ENCODE data around the gene MCM7. TPM values are rescaled to one million over a fixed set of nuclear protein-coding genes. Genes with fewer than 3 reads are reported as not detected.

Gene MCM7
- total and polyA plus RNA-seq, 2 donors: 44.6 to 62.5 TPM

DNA sequence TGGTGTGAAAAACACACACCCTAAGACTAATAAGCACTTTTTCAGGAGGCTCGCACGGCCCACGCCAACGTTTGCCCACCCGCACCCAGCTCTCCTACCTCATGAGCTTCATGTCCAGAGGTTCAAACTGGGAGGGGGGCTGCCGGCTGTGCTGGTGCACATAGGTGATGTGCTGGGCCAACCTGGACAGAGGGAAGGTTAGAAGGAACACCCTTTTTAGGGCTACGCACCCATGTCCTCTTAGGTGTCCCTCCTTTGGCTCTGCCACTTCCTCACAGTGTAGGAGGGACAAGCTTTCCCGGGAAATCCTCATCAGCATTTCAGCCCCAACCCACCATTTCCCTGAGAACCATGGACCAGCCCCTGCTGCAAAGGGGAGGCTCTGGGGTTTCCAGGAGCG is 5.9 kb downstream of the MCM7 start:
- Histone ChIP-seq H3K4me1 (ENCODE audit: insufficient read depth) (no peaks in the 10 kb centered on the region), H3K36me3 (ENCODE audit: insufficient read depth) (peaks cover 2% of the 10 kb centered on the region), H3K27ac (ENCODE audit: low read depth) (no peak overlapping the region), H3K4me3 (ENCODE audit: low read depth, low read length) (no peak overlapping the region)
- DNase-seq (ENCODE audit: extremely low spot score): no peak
- WGBS: 83% methylated on average over 9 of the region's 9 CpGs

DNA sequence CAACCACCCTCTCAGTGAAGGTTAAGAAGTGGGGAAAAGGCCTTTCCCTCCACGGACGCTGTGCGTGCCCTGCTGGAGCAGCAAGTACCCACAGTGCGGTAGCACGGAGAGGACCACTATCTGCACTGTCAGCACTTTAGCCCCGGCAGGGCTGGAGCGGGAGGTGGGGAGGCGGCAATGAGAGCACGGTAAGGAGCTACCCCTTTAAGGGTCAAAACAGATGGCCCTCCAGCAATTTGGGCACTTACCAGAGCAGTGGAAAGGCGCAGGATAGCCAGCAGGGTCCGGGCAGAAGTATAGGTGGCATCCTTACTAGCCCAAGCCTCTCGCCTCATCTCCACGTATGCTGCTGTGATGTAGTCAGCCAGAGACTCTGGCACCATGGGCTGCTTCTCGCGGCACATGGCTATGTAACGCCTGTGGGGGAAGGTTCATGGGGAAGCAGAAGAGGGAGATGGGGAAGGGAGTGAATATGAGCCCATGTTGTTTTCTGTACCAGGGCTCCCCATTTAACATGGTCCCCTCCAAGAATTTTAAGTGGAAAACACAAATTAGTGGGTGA is 7.2 kb downstream of the MCM7 start:
- whole genome bisulfite sequencing: 78% methylated on average over 16 of the region's 16 CpGs
- Histone ChIP-seq H3K27ac (ENCODE audit: low read depth) (no peak overlapping the region), H3K4me1 (ENCODE audit: insufficient read depth) (no peaks in the 10 kb centered on the region), H3K4me3 (ENCODE audit: low read depth, low read length) (no peak overlapping the region), H3K36me3 (ENCODE audit: insufficient read depth) (peaks cover 2% of the 10 kb centered on the region)
- no peak for DNase-seq (ENCODE audit: extremely low spot score)

DNA sequence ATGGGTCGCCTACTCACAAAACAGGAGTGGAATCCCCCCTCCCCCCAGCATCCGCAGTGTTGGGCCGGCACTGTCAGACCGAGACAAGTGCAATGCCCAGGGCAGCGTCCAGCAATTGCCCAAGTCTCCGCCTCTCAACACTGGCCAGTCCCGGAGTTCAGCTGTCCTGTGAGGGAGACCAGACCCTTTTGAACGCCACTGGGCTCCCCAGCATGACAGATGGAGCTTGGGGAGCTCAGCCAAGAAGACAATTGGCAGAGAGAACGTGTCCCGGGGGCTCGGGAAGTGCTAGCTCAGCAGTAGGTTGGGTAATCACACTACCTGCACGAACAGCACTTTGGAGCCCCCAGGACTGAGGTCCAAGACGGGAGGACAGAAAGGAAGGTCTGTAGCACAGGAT is 7.7 kb downstream of the MCM7 start:
- Histone ChIP-seq H3K36me3 (ENCODE audit: insufficient read depth) (peaks cover 2% of the 10 kb centered on the region), H3K27ac (ENCODE audit: low read depth) (no peak overlapping the region), H3K4me3 (ENCODE audit: low read depth, low read length) (no peak overlapping the region), H3K4me1 (ENCODE audit: insufficient read depth) (no peaks in the 10 kb centered on the region)
- 39% methylated on average over 13 of the region's 13 CpGs for WGBS
- no peak for DNase-seq (ENCODE audit: extremely low spot score)

DNA sequence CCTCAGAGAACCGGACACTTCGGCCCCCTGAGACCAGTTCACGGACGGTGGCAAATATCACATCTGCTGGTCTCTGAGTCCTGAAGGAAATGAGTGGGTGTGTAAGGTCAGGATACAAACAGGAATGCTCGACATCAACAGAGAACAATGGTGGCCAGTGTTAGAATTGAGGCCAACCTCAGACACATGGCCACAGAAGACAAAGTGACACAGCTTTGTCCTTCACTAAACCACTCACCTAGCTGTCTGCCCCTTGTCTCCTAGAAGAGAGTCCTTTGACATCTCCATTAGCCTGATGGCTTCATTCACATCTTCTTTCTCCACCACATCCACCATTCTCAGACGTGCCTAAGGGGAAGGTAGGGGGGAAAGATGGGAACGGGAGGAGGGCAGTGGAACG is 8.1 kb downstream of the MCM7 start:
- DNase-seq (ENCODE audit: extremely low spot score): no peak
- no peak overlapping the region for H3K27ac ChIP-seq (ENCODE audit: low read depth)
- no peaks in the 10 kb centered on the region for H3K4me1 ChIP-seq (ENCODE audit: insufficient read depth)
- 49% methylated on average over 8 of the region's 8 CpGs for WGBS
- H3K36me3 ChIP-seq (ENCODE audit: insufficient read depth): peaks cover 2% of the 10 kb centered on the region
- H3K4me3 ChIP-seq (ENCODE audit: low read depth, low read length): no peak overlapping the region

DNA sequence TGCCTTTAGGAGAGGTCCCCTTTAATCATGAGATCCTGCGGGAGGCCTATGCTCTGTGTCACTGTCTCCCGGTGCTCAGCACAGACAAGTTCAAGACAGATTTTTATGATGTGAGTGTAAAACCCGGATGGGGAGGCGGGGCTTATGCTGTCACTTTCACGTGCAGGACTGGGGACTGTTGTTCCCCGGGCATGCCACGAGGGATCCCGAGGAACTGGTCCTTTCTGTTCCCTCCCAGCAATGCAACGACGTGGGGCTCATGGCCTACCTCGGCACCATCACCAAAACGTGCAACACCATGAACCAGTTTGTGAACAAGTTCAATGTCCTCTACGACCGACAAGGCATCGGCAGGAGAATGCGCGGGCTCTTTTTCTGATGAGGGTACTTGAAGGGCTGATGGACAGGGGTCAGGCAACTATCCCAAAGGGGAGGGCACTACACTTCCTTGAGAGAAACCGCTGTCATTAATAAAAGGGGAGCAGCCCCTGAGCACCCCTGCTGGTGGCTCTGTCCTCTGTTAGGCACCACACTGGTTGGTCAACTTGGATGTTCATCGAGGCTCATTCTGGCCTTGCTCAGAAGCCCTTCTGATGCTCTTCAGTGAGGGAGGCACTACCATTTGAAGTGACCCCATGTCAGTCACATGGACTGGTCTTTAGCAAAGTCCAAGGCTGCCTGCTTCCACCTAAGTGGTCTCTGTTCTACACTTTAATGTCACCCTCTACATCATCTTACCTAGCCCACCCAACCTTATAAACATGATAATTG is 9.6 kb downstream of the MCM7 start:
- H3K4me1 ChIP-seq (ENCODE audit: insufficient read depth): no peaks in the 10 kb centered on the region
- WGBS: 50% methylated on average over 19 of the region's 19 CpGs
- H3K27ac ChIP-seq (ENCODE audit: low read depth): no peak overlapping the region
- no peak overlapping the region for H3K4me3 ChIP-seq (ENCODE audit: low read depth, low read length)
- H3K36me3 ChIP-seq (ENCODE audit: insufficient read depth): peaks cover 2% of the 10 kb centered on the region
- DNase-seq (ENCODE audit: extremely low spot score): no peak

DNA sequence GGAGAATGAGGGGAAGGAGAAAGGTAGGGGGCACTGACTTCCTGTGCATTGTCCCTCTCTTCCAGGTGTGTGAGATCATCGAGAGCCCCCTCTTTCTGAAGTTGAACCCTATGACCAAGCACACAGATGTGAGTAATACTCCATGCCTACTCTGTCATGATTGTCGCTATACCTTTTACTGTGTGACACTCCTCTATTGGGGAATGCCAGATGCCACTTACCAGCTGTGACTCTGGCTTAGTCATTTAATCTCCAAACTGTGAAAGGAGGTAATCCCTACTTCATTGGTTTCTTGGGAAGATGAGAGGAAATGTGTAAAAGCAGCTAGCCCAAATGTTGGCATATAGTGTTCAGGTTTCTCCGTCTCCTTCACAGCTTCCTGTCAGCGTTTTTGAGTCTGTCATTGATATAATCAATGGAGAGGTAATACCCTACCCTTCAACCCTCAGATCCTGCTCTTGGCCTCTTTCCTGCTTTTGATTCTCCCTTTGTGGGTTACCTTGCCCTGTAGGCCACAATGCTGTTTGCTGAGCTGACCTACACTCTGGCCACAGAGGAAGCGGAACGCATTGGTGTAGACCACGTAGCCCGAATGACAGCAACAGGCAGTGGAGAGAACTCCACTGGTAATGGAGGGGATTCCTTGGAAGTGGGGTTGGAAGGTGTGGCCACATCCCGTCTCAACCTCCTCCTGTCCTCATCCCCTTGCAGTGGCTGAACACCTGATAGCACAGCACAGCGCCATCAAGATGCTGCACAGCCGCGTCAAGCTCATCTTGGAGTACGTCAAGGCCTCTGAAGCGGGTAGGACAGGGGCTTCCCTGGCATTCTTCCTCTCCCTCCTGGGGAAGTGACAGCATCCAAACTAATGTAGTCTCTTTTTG is 10.4 kb downstream of the MCM7 start:
- H3K4me1 ChIP-seq (ENCODE audit: insufficient read depth): no peaks in the 10 kb centered on the region
- H3K27ac ChIP-seq (ENCODE audit: low read depth): no peak overlapping the region
- 84% methylated on average over 14 of the region's 14 CpGs for WGBS
- H3K4me3 ChIP-seq (ENCODE audit: low read depth, low read length): no peak overlapping the region
- no peaks in the 10 kb centered on the region for H3K36me3 ChIP-seq (ENCODE audit: insufficient read depth)
- DNase-seq (ENCODE audit: extremely low spot score): no peak

- DNase-seq (ENCODE audit: extremely low spot score): no peak
- H3K4me3 ChIP-seq (ENCODE audit: low read depth, low read length): peak overlapping the region; percentile 64
- H3K36me3 ChIP-seq (ENCODE audit: insufficient read depth): no peaks in the 10 kb centered on the region
- WGBS: 23% methylated on average over 7 of the region's 7 CpGs
- H3K27ac ChIP-seq (ENCODE audit: low read depth): no peak overlapping the region
- no peaks in the 10 kb centered on the region for H3K4me1 ChIP-seq (ENCODE audit: insufficient read depth)
Measured at GRCh38 chr7:100089458-100090196, 11.6 kb downstream of the MCM7 start.

GRCh38 chr7:100088621-100089457 is 12.4 kb downstream of the MCM7 start, which contains the start of gene COPS6:
Gene COPS6, plus strand, starts transcription at chr7:100088969. Its CDS starts 22 bp downstream, at chr7:100088991.
- H3K27ac ChIP-seq (ENCODE audit: low read depth): peak within 1 kb of the TSS; percentile 79
- peak within 1 kb of the TSS; percentile 64 for H3K4me3 ChIP-seq (ENCODE audit: low read depth, low read length)
- no peak for DNase-seq (ENCODE audit: extremely low spot score)
- no peaks in the 10 kb centered on the region for H3K36me3 ChIP-seq (ENCODE audit: insufficient read depth)
- H3K4me1 ChIP-seq (ENCODE audit: insufficient read depth): no peaks in the 10 kb centered on the region
- under 1% methylated on average over 68 of the region's 68 CpGs for WGBS

- peak overlapping the region; percentile 79 for H3K27ac ChIP-seq (ENCODE audit: low read depth)
- DNase-seq (ENCODE audit: extremely low spot score): no peak
- H3K36me3 ChIP-seq (ENCODE audit: insufficient read depth): no peaks in the 10 kb centered on the region
- peak overlapping the region; percentile 64 for H3K4me3 ChIP-seq (ENCODE audit: low read depth, low read length)
- 76% methylated on average over 11 of the region's 11 CpGs for WGBS
- H3K4me1 ChIP-seq (ENCODE audit: insufficient read depth): no peaks in the 10 kb centered on the region
Measured at GRCh38 chr7:100088095-100088620, 13.0 kb downstream of the MCM7 start.

GRCh38 chr7:100087055-100087750 is 14.0 kb downstream of the MCM7 start:
- H3K4me1 ChIP-seq (ENCODE audit: insufficient read depth): no peaks in the 10 kb centered on the region
- no peaks in the 10 kb centered on the region for H3K36me3 ChIP-seq (ENCODE audit: insufficient read depth)
- DNase-seq (ENCODE audit: extremely low spot score): no peak
- H3K27ac ChIP-seq (ENCODE audit: low read depth): no peak overlapping the region
- H3K4me3 ChIP-seq (ENCODE audit: low read depth, low read length): no peak overlapping the region
- 31% methylated on average over 10 of the region's 10 CpGs for WGBS

DNA sequence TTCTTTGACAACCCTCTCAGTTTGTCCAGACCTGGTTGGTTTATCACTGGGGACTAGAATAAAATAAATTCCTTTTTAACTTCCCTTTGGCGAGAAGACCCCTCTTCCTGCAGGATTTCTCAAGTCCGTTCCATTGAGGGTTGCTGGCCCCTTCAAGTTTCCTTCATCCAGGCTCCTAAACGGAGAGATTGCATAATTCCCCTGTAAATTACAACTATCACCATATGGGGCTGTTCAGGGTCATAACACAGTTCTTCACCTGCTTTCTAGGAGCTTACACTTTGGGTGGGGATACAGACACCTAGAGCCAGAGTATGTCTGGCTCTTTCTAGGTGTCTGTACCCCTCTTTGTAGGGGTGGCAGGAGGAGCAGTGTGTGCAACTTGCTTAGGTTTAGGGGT is 15.7 kb downstream of the MCM7 start:
- H3K36me3 ChIP-seq (ENCODE audit: insufficient read depth): no peaks in the 10 kb centered on the region
- H3K27ac ChIP-seq (ENCODE audit: low read depth): no peak overlapping the region
- H3K4me3 ChIP-seq (ENCODE audit: low read depth, low read length): no peak overlapping the region
- WGBS: 29% methylated on average over 3 of the region's 3 CpGs
- DNase-seq (ENCODE audit: extremely low spot score): no peak
- no peaks in the 10 kb centered on the region for H3K4me1 ChIP-seq (ENCODE audit: insufficient read depth)

DNA sequence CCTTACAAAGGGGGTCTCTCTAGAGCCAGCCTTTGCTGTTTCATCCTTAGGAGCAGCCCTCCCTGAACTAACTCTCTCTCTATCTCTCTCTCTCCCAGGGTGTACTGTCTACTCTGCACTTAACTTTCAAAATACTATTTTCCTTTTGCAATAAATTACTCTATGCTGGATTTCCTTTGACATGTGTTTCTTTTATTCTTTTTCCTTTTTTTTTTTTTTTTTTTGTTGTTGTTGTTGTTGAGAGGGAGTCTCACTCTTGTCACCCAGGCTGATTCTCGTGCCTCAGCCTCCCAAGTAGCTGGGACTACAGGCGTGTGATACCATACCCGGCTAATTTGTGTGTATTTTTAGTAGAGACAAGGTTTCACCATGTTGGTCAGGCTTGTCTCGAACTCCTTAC is 18.2 kb downstream of the MCM7 start:
- H3K36me3 ChIP-seq (ENCODE audit: insufficient read depth): no peaks in the 10 kb centered on the region
- no peak overlapping the region for H3K27ac ChIP-seq (ENCODE audit: low read depth)
- 58% methylated on average over 4 of the region's 4 CpGs for WGBS
- H3K4me3 ChIP-seq (ENCODE audit: low read depth, low read length): no peak overlapping the region
- DNase-seq (ENCODE audit: extremely low spot score): no peak
- peaks cover 1% of the 10 kb centered on the region for H3K4me1 ChIP-seq (ENCODE audit: insufficient read depth)
